HUES64 (cell line): ENCODE results near the gene MAGEB17.
"Not testable (repeated sequence)": the region's sequence is repeated elsewhere in the genome, so short reads cannot be mapped to it uniquely, and the experiment has no call there.

Source experiments
- H3K27ac ChIP-seq: 2 replicates; pipeline ENCODE4 v1.7.0; 2013; ENCODE audit warnings: low read depth, low read length, inconsistent platforms
- H3K27me3 ChIP-seq: 2 replicates; pipeline ENCODE4 v1.6.1; 2013; ENCODE audit warnings: mild to moderate bottlenecking, low read length; ENCODE audit not compliant: insufficient read depth
- H3K36me3 ChIP-seq: 2 replicates; pipeline ENCODE4 v1.6.1; 2013; ENCODE audit warnings: mild to moderate bottlenecking, low read length; ENCODE audit not compliant: insufficient read depth
- H3K4me1 ChIP-seq: 2 replicates; pipeline ENCODE4 v1.6.1; 2013; ENCODE audit warnings: mild to moderate bottlenecking, low read length, moderate library complexity; ENCODE audit not compliant: insufficient read depth
- H3K4me3 ChIP-seq: 2 replicates; pipeline ENCODE4 v1.5.1; 2013; ENCODE audit warnings: mild to moderate bottlenecking, low read length, moderate library complexity
- H3K9ac ChIP-seq: 2 replicates; pipeline ENCODE4 v1.6.1; 2013; ENCODE audit warnings: mild to moderate bottlenecking, low read depth, low read length
- H3K9me3 ChIP-seq: 2 replicates; pipeline ENCODE4 v1.6.1; 2013; ENCODE audit warnings: low read depth, low read length; ENCODE audit not compliant: insufficient read depth
- WGBS: fragments of 150-250, 120-280 bp; methylation state at CpG from one replicate; pipeline ENCODE4 v1.1.7; 2013; ENCODE audit warnings: missing lambda C conversion rate; 5-methylcytosine and 5-hydroxymethylcytosine counted together

Gene MAGEB17

GRCh38 chrX:16138108-16138427, 29.2 kb upstream of the MAGEB17 start:
- Histone ChIP-seq H3K4me3 (no peak overlapping the region), H3K4me1 (peaks cover 3% of the 10 kb centered on the region; the same call in 1 of the 2 replicates), H3K27ac (no peak overlapping the region), H3K27me3 (no peaks in the 10 kb centered on the region), H3K9me3 (no peaks in the 10 kb centered on the region), H3K9ac (no peak overlapping the region), H3K36me3 (no peaks in the 10 kb centered on the region)
- 22% methylated on average over 1 of the region's 1 CpG for WGBS

DNA sequence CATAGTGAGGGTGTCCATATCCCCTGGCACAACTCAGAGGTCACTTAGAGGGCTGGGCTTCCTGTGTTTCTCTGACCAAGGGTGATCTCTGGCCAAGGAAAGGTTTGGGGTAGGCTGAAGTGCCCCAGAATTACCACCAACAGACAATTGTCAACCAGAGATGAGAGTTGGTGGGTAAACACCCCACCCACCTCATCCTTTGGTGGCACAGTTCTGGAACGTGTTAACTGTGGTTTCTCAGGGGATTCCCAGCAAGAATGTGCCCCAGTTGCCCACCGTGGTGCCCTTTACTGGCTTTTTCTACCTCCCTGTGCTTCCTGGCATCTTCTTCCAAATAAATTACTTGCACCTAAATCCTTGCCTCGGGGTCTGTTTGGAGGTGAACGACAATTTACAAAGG, 26.8 kb upstream of the MAGEB17 start:
- no peak overlapping the region for H3K9ac ChIP-seq
- no peak overlapping the region for H3K4me3 ChIP-seq
- H3K27ac ChIP-seq: no peak overlapping the region
- H3K36me3 ChIP-seq: no peaks in the 10 kb centered on the region
- no peaks in the 10 kb centered on the region for H3K4me1 ChIP-seq
- H3K9me3 ChIP-seq: no peaks in the 10 kb centered on the region
- WGBS: 91% methylated on average over 4 of the region's 4 CpGs
- no peaks in the 10 kb centered on the region for H3K27me3 ChIP-seq

DNA sequence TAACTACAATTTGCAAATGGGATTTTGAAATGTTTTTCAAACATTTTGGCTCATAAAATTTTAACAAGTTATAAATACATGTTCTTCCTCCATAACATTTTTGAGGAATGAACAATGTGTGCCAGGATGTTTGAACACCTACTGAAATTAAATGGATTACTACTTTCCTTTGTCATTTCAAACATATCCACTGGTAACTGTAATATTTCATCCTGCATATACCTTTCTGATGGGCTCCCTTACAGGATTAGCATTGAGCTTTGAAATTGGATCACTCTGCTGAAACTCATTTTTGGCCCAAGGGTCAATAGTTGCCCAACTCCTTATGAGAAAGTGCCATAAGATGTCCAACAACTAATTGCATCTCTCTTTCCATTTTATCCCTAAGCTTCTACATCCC, 26.3 kb upstream of the MAGEB17 start:
- Histone ChIP-seq H3K4me3 (no peak overlapping the region), H3K36me3 (no peaks in the 10 kb centered on the region), H3K9ac (no peak overlapping the region), H3K27me3 (no peaks in the 10 kb centered on the region), H3K27ac (no peak overlapping the region), H3K4me1 (no peaks in the 10 kb centered on the region), H3K9me3 (no peaks in the 10 kb centered on the region)

DNA sequence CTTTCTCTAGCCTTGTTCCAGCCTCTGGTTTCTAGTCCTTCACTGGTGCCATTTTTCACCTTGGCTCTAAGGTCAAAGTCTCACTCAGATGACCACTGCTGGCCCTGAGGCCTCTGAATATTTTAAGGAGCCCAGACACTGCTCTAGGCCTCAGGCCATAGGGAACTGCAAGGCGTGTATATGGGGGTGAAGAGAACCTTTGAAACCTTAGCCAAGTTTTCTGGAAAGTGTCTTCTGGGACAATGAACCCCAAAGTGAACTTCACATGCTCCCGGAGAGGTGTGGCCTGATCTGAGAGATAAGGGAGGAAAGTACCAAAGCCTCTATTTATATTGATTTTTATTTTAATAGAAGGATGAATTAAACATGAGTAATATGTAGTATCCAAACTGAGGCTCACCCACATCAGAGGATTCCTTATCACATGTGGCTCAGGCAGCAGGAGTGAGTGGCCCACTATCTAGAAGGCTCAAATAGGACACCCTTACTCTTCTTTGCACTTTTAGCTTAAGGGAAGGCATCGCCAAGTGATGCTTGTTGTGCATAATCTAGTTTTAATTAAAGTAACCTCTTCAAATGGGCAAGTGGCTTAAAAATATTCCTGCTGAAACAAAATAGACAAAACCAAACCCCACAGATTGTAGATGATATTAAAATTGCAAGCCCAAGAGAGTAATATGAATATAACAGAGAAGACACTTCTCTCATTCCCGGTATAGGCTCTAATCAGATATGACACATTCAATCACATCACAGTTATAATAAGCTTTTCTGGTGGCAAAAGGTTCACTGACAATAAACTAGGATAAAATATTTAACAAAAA, 25.6 kb upstream of the MAGEB17 start:
- H3K4me1 ChIP-seq: no peaks in the 10 kb centered on the region
- no peak overlapping the region for H3K9ac ChIP-seq
- no peaks in the 10 kb centered on the region for H3K36me3 ChIP-seq
- no peaks in the 10 kb centered on the region for H3K27me3 ChIP-seq
- no peaks in the 10 kb centered on the region for H3K9me3 ChIP-seq
- no peak overlapping the region for H3K4me3 ChIP-seq
- 86% methylated on average over 2 of the region's 4 CpGs for WGBS
- H3K27ac ChIP-seq: no peak overlapping the region

DNA sequence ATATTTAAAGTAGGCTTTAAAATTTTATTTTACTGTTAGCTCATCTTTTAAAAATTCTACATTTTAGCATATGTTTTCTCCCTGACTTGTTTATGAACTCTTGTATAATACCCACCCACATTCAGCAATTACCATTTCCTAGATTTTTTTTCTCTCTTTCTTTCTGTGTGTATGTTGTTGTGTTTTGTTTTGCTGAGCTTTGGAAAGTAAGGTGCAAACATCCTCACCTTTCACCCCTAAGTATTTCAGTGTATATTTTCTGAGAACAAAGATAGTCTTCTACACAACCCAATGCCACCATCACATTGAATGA, 25.1 kb upstream of the MAGEB17 start:
- H3K27me3 ChIP-seq: no peaks in the 10 kb centered on the region

GRCh38 chrX:16143968-16144367, 23.3 kb upstream of the MAGEB17 start:
- H3K27ac ChIP-seq: no peak overlapping the region
- no peak overlapping the region for H3K9ac ChIP-seq
- no peaks in the 10 kb centered on the region for H3K4me1 ChIP-seq
- no peaks in the 10 kb centered on the region for H3K27me3 ChIP-seq
- no peaks in the 10 kb centered on the region for H3K9me3 ChIP-seq
- H3K4me3 ChIP-seq: no peak overlapping the region
- peaks cover 9% of the 10 kb centered on the region for H3K36me3 ChIP-seq

More for the DNA sequence above, 25.1 kb upstream of the MAGEB17 start:
- H3K4me1 ChIP-seq: no peaks in the 10 kb centered on the region
- H3K27ac ChIP-seq: no peak overlapping the region
- H3K9me3 ChIP-seq: no peaks in the 10 kb centered on the region
- no peak overlapping the region for H3K4me3 ChIP-seq
- no peaks in the 10 kb centered on the region; the same call in 1 of the 2 replicates for H3K36me3 ChIP-seq
- H3K9ac ChIP-seq: no peak overlapping the region

- 100% methylated on average over 1 of the region's 2 CpGs for WGBS
- Histone ChIP-seq H3K27me3 (no peaks in the 10 kb centered on the region), H3K4me1 (0 out of 2 replicates have a peak, but pooled peaks cover 1% of the 10 kb centered on the region)
Measured at GRCh38 chrX:16144420-16144819, 22.9 kb upstream of the MAGEB17 start.

DNA sequence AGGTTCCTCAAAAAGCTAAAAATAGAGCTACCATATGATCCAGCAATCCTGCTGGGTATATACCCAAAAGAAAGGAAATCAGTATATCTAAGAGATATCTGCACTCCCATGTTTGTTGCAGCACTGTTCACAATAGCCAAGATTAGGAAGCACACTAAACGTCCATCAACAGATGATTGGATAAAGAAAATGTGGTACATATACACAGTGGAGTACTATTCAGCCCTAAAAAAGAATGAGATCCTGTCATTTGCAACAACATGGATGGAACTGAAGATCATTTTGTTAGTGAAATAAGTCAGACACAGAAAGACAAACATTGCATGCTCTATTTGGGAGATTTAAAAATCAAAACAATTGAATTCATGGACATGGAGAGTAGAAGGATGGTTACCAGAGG, 22.2 kb upstream of the MAGEB17 start:
- H3K27me3 ChIP-seq, H3K27ac ChIP-seq, H3K9ac ChIP-seq, H3K4me1 ChIP-seq, H3K9me3 ChIP-seq, H3K4me3 ChIP-seq: not testable (repeated sequence)
- WGBS: no CpG with 5 or more reads among the region's 1 CpG
- peaks cover 21% of the 10 kb centered on the region for H3K36me3 ChIP-seq

More at GRCh38 chrX:16144420-16144819, 22.9 kb upstream of the MAGEB17 start:
- Histone ChIP-seq H3K36me3 (peaks cover 14% of the 10 kb centered on the region), H3K4me3 (no peak overlapping the region), H3K9me3 (no peaks in the 10 kb centered on the region), H3K9ac (no peak overlapping the region), H3K27ac (no peak overlapping the region)

DNA sequence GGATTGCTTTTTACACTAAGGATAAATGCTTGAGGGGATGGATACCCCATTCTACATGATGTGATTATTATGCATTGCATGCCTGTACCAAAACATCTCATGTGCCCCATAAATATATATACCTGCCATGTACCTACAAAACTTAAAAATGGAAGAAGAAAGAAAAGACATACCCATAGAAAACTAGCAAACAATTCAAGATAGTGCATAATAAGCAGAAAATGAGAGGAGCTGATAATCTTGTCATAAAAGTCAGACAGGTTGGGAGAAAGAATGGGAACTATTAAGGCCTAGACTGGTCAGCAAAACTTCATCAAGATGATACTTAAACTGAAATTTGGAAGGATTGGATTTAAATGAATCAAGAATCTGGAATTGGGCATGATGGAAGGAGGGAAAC, 21.6 kb upstream of the MAGEB17 start:
- no peak overlapping the region for H3K27ac ChIP-seq

DNA sequence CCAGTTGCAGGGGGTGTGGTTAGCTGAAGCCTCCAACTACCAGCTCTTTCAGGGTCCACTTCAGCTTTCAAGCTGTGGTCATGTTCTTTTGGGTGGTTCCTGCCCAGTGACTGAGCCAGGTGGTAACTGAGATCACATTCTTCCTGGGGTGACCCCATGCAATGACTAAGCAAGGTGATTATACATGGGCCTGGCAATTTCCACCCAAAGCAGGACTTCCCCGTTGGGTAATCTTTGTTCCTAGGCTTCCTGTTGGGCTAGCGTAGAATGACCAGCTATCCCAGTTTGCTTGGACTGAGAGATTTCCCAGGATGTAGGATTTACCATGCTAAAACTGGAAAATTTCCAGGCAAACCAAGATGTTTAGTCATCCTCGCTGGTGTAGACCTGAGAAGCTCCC, 18.4 kb upstream of the MAGEB17 start:
- Histone ChIP-seq H3K27ac (no peak overlapping the region), H3K36me3 (peaks cover 58% of the 10 kb centered on the region), H3K9ac (no peak overlapping the region), H3K4me1 (0 out of 2 replicates have a peak, but pooled peaks cover 4% of the 10 kb centered on the region), H3K27me3 (no peaks in the 10 kb centered on the region), H3K9me3 (no peaks in the 10 kb centered on the region), H3K4me3 (no peak overlapping the region)
- 61% methylated on average over 3 of the region's 3 CpGs for WGBS

More for the DNA sequence above, 21.6 kb upstream of the MAGEB17 start:
- H3K9ac ChIP-seq: no peak overlapping the region
- no peak overlapping the region for H3K4me3 ChIP-seq
- H3K27me3 ChIP-seq: no peaks in the 10 kb centered on the region
- peaks cover 26% of the 10 kb centered on the region for H3K36me3 ChIP-seq
- 0 out of 2 replicates have a peak, but pooled peaks cover 4% of the 10 kb centered on the region for H3K4me1 ChIP-seq
- H3K9me3 ChIP-seq: no peaks in the 10 kb centered on the region

DNA sequence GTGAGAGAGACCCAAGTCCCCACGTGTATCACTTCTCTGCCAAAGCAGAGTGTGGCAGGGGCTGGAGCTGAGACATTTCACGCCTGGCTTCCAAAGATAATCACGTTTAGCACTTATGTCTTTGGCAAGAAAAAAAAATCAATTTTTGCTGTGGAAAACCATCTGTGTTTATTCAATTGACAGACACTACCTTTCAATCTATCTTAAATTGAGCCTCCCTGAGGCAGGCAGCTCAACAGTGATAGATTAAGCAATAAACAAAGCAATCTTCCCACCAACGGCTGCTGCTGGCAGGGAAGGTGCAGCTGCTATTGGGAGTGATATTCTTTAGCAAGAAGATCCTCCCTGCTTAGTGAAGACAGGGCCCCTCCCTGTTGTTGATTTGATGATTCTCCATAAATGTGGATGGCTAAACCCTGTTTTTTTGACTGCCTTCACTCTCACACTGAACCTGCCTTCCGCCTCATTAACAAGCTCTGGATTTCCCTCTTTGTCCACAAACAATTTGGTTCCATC, 11.6 kb upstream of the MAGEB17 start:
- H3K4me1 ChIP-seq: peaks cover 3% of the 10 kb centered on the region; the same call in 1 of the 2 replicates
- H3K27me3 ChIP-seq: no peaks in the 10 kb centered on the region
- peaks cover 97% of the 10 kb centered on the region for H3K36me3 ChIP-seq
- no peak overlapping the region for H3K9ac ChIP-seq
- H3K27ac ChIP-seq: no peak overlapping the region
- 92% methylated on average over 3 of the region's 5 CpGs for WGBS
- H3K4me3 ChIP-seq: no peak overlapping the region
- H3K9me3 ChIP-seq: no peaks in the 10 kb centered on the region
